Liver (tissue), 3 donors: ENCODE data around the gene DDX1.

Source experiments
- CTCF ChIP-seq: fragments of 150-350 bp; IDR thresholded peaks from 2 replicates; pipeline ENCODE4 v1.5.1; 2017; ENCODE audit warnings: improper control_type of control experiment, low read depth, low read length; ENCODE audit not compliant: missing input control
- EGR1 ChIP-seq, 2 donors: IDR thresholded peaks; 2 replicates each; pipeline ENCODE4 v1.6.1; 2016 to 2018; ENCODE audit warnings: antibody characterized with exemption in 2 of 2, low read depth in 2 of 2
- GABPA ChIP-seq, 2 donors: IDR thresholded peaks in 1 of 2; conservative IDR thresholded peaks in 1 of 2; 2 replicates each; pipeline ENCODE4 v1.6.1; 2016; ENCODE audit warnings: antibody characterized with exemption in 2 of 2, mild to moderate bottlenecking in 1 of 2, moderate library complexity in 1 of 2
- JUND ChIP-seq, 2 donors: IDR thresholded peaks; 2 replicates each; pipeline ENCODE4 v1.6.1; 2016; ENCODE audit warnings: antibody characterized with exemption in 2 of 2
- TAF1 ChIP-seq: conservative IDR thresholded peaks from 2 replicates; pipeline ENCODE4 v1.6.1; 2016; ENCODE audit warnings: antibody characterized with exemption, mild to moderate bottlenecking
- ZBTB33 ChIP-seq: IDR thresholded peaks from 2 replicates; pipeline ENCODE4 v1.6.1; 2016; ENCODE audit warnings: antibody characterized with exemption
- donor health status: healthy.
- donor health status: healthy.

- TF ChIP-seq CTCF (no peak), GABPA (IDR thresholded peaks at IDR 0.05 in 1 of 2, conservative IDR thresholded peaks at IDR 0.05 in 1 of 2) (no peak), TAF1 (no peak), EGR1 (IDR thresholded peaks at IDR 0.05; ENCODE audit: low read depth in 2 of 2) (no peak), JUND (IDR thresholded peaks at IDR 0.05) (no peak), ZBTB33 (no peak)
Measured at GRCh38 chr2:15658911-15659310, 67.2 kb downstream of the DDX1 start.
